HepG2 (cell line): ENCODE results near the gene MYO16. TPM values are rescaled to one million over a fixed set of nuclear protein-coding genes. Genes with fewer than 3 reads are reported as not detected.

Experiments used
- ATAC-seq: fragments of 200-7000 bp; cut with Tn5 transposase; 3 replicates; pipeline ENCODE4 v1.9.1; 2020; ENCODE audit warnings: mild to moderate bottlenecking, moderate library complexity
- BruUV-seq: library from RNA; stranded (reverse); fragments of 400-500 nt; replicated peaks from 2 replicates; lab custom pipeline; 2021; lab: Mats Ljungman, UMichigan
- CTCF ChIA-PET: fragments of 300-600 bp; formaldehyde crosslinking; extraction: SDS; loops from one replicate; lab custom pipeline; 2021; ENCODE audit warnings: low total read pairs, inconsistent platforms, low intra/inter-chr PET ratio; lab: Yijun Ruan, JAX
- POLR2A ChIA-PET: fragments of 350-600 bp; sonication (Branson Sonifier 250); formaldehyde crosslinking; loops from one replicate; lab custom pipeline; 2020; ENCODE audit warnings: antibody characterized with exemption, inconsistent platforms; lab: Yijun Ruan, JAX
- DNase-seq: peaks from one replicate; pipeline ENCODE4 v3.0.0-alpha.2; 2015; ENCODE audit warnings: low spot score
- FAIRE-seq: peaks from 3 replicates; lab custom pipeline; 2011; peaks lifted over from hg19 to GRCh38; lab: Jason Lieb, UNC
- H2AFZ ChIP-seq: one replicate; pipeline ENCODE4 v1.6.1; 2011; ENCODE audit warnings: low read length, inconsistent platforms
- H3K27ac ChIP-seq: fragments of 300-600 bp; 3 replicates; pipeline ENCODE4 v1.8.0; 2011; ENCODE audit warnings: mixed run types, mild to moderate bottlenecking, mixed read lengths, low read length, inconsistent platforms; ENCODE audit not compliant: insufficient read depth; ENCODE audit errors: extremely low read length
- H3K27me3 ChIP-seq, 2 experiments: fragments of 200-600 bp in 1 of 2; 2 replicates in 1 of 2; 3 replicates in 1 of 2; pipeline versions ENCODE4 v1.6.0 to v1.8.0; 2011; ENCODE audit warnings: low read length in 2 of 2, mild to moderate bottlenecking in 2 of 2, moderate library complexity in 2 of 2, inconsistent platforms in 1 of 2; ENCODE audit not compliant: insufficient read depth in 2 of 2, control insufficient read depth in 1 of 2
- H3K36me3 ChIP-seq, 2 experiments: fragments of 200-600 bp in 1 of 2; replicated peaks in 1 of 2; 2 replicates in 1 of 2; 3 replicates in 1 of 2; pipeline versions ENCODE4 v1.5.1 to v1.8.0; 2011; ENCODE audit warnings: low read length in 2 of 2, inconsistent platforms in 1 of 2; ENCODE audit not compliant: insufficient read depth in 2 of 2, control insufficient read depth in 1 of 2
- H3K4me1 ChIP-seq: 2 replicates; pipeline ENCODE4 v1.5.1; 2012; ENCODE audit warnings: low read length, inconsistent platforms; ENCODE audit not compliant: insufficient read depth
- H3K4me2 ChIP-seq: 2 replicates; pipeline ENCODE4 v1.6.0; 2011; ENCODE audit warnings: low read depth, low read length, inconsistent platforms
- H3K4me3 ChIP-seq, 3 experiments: fragments of 200-600 bp in 1 of 3; sonication (generic), shearing (Covaris generic) in 1 of 3; replicated peaks in 1 of 3; 2 replicates each; pipeline ENCODE4 v1.5.1; 2011 to 2016; ENCODE audit warnings: low read length in 3 of 3, inconsistent platforms in 2 of 3, low read depth in 2 of 3, mild to moderate bottlenecking in 2 of 3, control low read depth in 1 of 3, mixed read lengths in 1 of 3; ENCODE audit not compliant: insufficient read depth in 1 of 3
- H3K79me2 ChIP-seq: one replicate; pipeline ENCODE4 v1.6.1; 2011; ENCODE audit warnings: low read length, inconsistent platforms; ENCODE audit not compliant: insufficient read depth
- H3K9ac ChIP-seq: 2 replicates; pipeline ENCODE4 v1.6.0; 2011; ENCODE audit warnings: mild to moderate bottlenecking, low read depth, low read length, inconsistent platforms; ENCODE audit not compliant: insufficient read depth
- H3K9me3 ChIP-seq: 2 replicates; pipeline ENCODE4 v1.5.1; 2012; ENCODE audit warnings: mild to moderate bottlenecking, low read length
- H4K20me1 ChIP-seq: 2 replicates; pipeline ENCODE4 v1.6.0; 2011; ENCODE audit warnings: inconsistent platforms, mild to moderate bottlenecking, low read length, moderate library complexity; ENCODE audit not compliant: insufficient read depth
- CENPT ChIP-seq: sonication (generic); formaldehyde crosslinking; IDR thresholded peaks from 2 replicates; pipeline ENCODE4 v1.8.0; 2022; ENCODE audit warnings: low read depth, mild to moderate bottlenecking, moderate library complexity, missing genetic modification reagents
- ELF3 ChIP-seq: IDR thresholded peaks from 2 replicates; pipeline ENCODE4 v1.6.1; 2016; ENCODE audit warnings: missing genetic modification reagents, missing compliant biosample characterization
- ERF ChIP-seq: IDR thresholded peaks from 2 replicates; pipeline ENCODE4 v1.6.1; 2018; ENCODE audit warnings: missing biosample characterization, missing genetic modification reagents
- FOXP1 ChIP-seq, 2 experiments: fragments of 450-650 bp in 1 of 2; IDR thresholded peaks; 2 replicates each; pipeline ENCODE4 v1.6.1; 2017 to 2018; ENCODE audit warnings: antibody characterized with exemption in 1 of 2
- KMT2B ChIP-seq: IDR thresholded peaks from 2 replicates; pipeline ENCODE4 v1.6.1; 2016; ENCODE audit warnings: missing genetic modification reagents, missing compliant biosample characterization
- MTF1 ChIP-seq: sonication (generic); formaldehyde crosslinking; IDR thresholded peaks from 2 replicates; pipeline ENCODE4 v1.5.0; 2020; ENCODE audit warnings: missing genetic modification reagents
- NFRKB ChIP-seq: fragments of 450-650 bp; IDR thresholded peaks from 2 replicates; pipeline ENCODE4 v1.6.1; 2017
- NR2F1 ChIP-seq, 2 experiments: fragments of 450-650 bp in 1 of 2; formaldehyde crosslinking in 1 of 2; IDR thresholded peaks; 2 replicates each; pipeline versions ENCODE4 v1.5.0 to v1.6.1; 2016 to 2020; ENCODE audit warnings: mild to moderate bottlenecking in 1 of 2, missing compliant biosample characterization in 1 of 2, missing genetic modification reagents in 1 of 2, moderate library complexity in 1 of 2
- SIN3A ChIP-seq: IDR thresholded peaks from 2 replicates; pipeline ENCODE4 v1.6.1; 2011; ENCODE audit warnings: low read depth, mild to moderate bottlenecking, control low read depth, low read length, borderline replicate concordance
- SMAD9 ChIP-seq: sonication (generic); formaldehyde crosslinking; IDR thresholded peaks from 2 replicates; pipeline ENCODE4 v1.5.1; 2020; ENCODE audit warnings: mild to moderate bottlenecking, missing genetic modification reagents
- ZFP1 ChIP-seq: IDR thresholded peaks from 2 replicates; pipeline ENCODE4 v1.6.1; 2016
- ZNF558 ChIP-seq: sonication (generic); formaldehyde crosslinking; IDR thresholded peaks from 2 replicates; pipeline ENCODE4 v1.9.0; 2022; ENCODE audit warnings: mild to moderate bottlenecking, missing genetic modification reagents, borderline replicate concordance
- ZNF562 ChIP-seq: sonication (generic); formaldehyde crosslinking; IDR thresholded peaks from 2 replicates; pipeline ENCODE4 v1.8.0; 2022; ENCODE audit warnings: missing genetic modification reagents, borderline replicate concordance
- ZNF720 ChIP-seq: sonication (generic); formaldehyde crosslinking; IDR thresholded peaks from 2 replicates; pipeline ENCODE4 v1.4.0; 2020; ENCODE audit warnings: missing genetic modification reagents
- WGBS: methylation state at CpG from one replicate; pipeline ENCODE4 v1.1.6; 2017; ENCODE audit warnings: low lambda C conversion rate; 5-methylcytosine and 5-hydroxymethylcytosine counted together
- in situ Hi-C: cut with HindIII; loops from 2 replicates; pipeline ENCODE4 v1.10.0; 2017; ENCODE audit warnings: low pct_unique_long_range_greater_than_20kb; ENCODE audit not compliant: extremely low pct_ligation_motif_present
- intact Hi-C: fragments of 100-400 bp; cut with micrococcal nuclease; formaldehyde crosslinking; loops from one replicate; pipeline ENCODE4 v1.10.0; 2022; ENCODE audit not compliant: unreplicated experiment
- polyA plus RNA-seq, 8 experiments: library from polyadenylated mRNA; depleted of rRNA in 3 of 8; stranded (reverse) in 7 of 8; unstranded in 1 of 8; fragments of >200 nt; fragmentation: Illumina TruSeq in 4 of 8; extraction: Trizol in 4 of 8; gene quantifications; 2 replicates each; pipeline versions ENCODE4 v1.2.1 to v1.2.3, GENCODE V29; 2011 to 2016; ENCODE audit warnings: low read depth in 4 of 8, missing spikeins in 1 of 8, mixed read lengths in 1 of 8; ENCODE audit not compliant: insufficient read depth in 1 of 8
- total RNA-seq, 5 experiments: library from RNA; depleted of rRNA; stranded (reverse); fragments of >200 nt; fragmentation: Illumina TruSeq; extraction: Trizol; gene quantifications; 2 replicates each; pipeline ENCODE4 v1.2.3, GENCODE V29; 2016; ENCODE audit warnings: low read depth in 1 of 5
- TF ChIP-seq, protein P1 (sequence below): sonication (generic); formaldehyde crosslinking; IDR thresholded peaks from 2 replicates; pipeline ENCODE4 v1.5.1; 2020; ENCODE audit warnings: missing genetic modification reagents, mild to moderate bottlenecking, borderline replicate concordance
- TF ChIP-seq, protein P2 (sequence below): sonication (generic); formaldehyde crosslinking; IDR thresholded peaks from 2 replicates; pipeline ENCODE4 v1.5.0; 2020; ENCODE audit warnings: mild to moderate bottlenecking, missing genetic modification reagents
- TF ChIP-seq, protein P3 (sequence below): sonication (generic); formaldehyde crosslinking; IDR thresholded peaks from 2 replicates; pipeline ENCODE4 v1.9.0; 2022; ENCODE audit warnings: missing genetic modification reagents, mild to moderate bottlenecking, borderline replicate concordance
- TF ChIP-seq, protein P4 (sequence below): fragments of 450-650 bp; IDR thresholded peaks from 2 replicates; pipeline ENCODE4 v1.6.1; 2017; ENCODE audit warnings: mild to moderate bottlenecking

Gene MYO16
- total and polyA plus RNA-seq, 2 of the 13 experiments (the other 11 are each of a cell fraction or from before 2014, with no cell fraction given) = not detected

DNA sequence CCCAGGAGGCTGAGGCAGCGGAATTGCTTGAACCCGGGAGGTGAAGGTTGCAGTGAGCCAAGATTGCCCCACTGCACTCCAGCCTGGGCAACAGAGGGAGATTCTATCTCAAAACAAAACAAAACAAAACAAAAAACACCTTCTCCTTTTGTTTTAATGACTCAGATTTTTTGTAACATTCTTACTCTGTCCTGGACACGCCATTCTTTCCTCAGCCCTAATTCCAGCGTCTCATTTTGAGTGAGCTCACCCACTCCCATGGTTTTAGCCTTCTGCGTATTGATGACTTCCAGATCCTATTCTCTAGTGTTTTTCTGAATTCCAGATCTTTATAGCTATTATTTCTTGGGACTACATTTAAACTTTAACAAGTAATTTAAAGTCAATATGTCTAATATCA, 326.3 kb downstream of the MYO16 start:
- CTCF ChIA-PET = no interaction called here

More for the DNA sequence above, 326.3 kb downstream of the MYO16 start:
- Histone ChIP-seq H2AFZ (no peak overlapping the region), H3K9ac (no peak overlapping the region), H3K36me3 (no peaks in the 10 kb centered on the region), H3K4me2 (no peak overlapping the region), H3K27me3 (no peaks in the 10 kb centered on the region; a peak in 1 of 5 replicates), H3K4me1 (no peaks in the 10 kb centered on the region), H3K27ac (no peak overlapping the region), H3K79me2 (no peaks in the 10 kb centered on the region), H4K20me1 (no peaks in the 10 kb centered on the region), H3K4me3 (no peak overlapping the region), H3K9me3 (no peaks in the 10 kb centered on the region)
- no peak for FAIRE-seq
- no TSS peak for BruUV-seq
- WGBS = 64% methylated on average over 5 of the region's 5 CpGs
- DNase-seq = no peak
- TF ChIP-seq CENPT (CRISPR knock-in tag) (no peak), ZNF562 (CRISPR knock-in tag) (no peak), MTF1 (no peak), ELF3 (CRISPR knock-in tag) (no peak), NR2F1 (CRISPR knock-in tag; IDR thresholded peaks at IDR 0.05) (no peak), SIN3A (no peak), ZNF558 (CRISPR knock-in tag) (no peak), FOXP1 (IDR thresholded peaks at IDR 0.05) (no peak), FOXP1 (CRISPR knock-in tag; IDR thresholded peaks at IDR 0.05) (no peak), KMT2B (no peak), SMAD9 (CRISPR knock-in tag) (no peak), ERF (no peak), NFRKB (no peak), ZFP1 (no peak), ZNF720 (no peak)
- TF ChIP-seq, protein P1, sequence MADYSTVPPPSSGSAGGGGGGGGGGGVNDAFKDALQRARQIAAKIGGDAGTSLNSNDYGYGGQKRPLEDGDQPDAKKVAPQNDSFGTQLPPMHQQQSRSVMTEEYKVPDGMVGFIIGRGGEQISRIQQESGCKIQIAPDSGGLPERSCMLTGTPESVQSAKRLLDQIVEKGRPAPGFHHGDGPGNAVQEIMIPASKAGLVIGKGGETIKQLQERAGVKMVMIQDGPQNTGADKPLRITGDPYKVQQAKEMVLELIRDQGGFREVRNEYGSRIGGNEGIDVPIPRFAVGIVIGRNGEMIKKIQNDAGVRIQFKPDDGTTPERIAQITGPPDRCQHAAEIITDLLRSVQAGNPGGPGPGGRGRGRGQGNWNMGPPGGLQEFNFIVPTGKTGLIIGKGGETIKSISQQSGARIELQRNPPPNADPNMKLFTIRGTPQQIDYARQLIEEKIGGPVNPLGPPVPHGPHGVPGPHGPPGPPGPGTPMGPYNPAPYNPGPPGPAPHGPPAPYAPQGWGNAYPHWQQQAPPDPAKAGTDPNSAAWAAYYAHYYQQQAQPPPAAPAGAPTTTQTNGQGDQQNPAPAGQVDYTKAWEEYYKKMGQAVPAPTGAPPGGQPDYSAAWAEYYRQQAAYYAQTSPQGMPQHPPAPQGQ (CRISPR knock-in tag) = no peak
- TF ChIP-seq, protein P2, sequence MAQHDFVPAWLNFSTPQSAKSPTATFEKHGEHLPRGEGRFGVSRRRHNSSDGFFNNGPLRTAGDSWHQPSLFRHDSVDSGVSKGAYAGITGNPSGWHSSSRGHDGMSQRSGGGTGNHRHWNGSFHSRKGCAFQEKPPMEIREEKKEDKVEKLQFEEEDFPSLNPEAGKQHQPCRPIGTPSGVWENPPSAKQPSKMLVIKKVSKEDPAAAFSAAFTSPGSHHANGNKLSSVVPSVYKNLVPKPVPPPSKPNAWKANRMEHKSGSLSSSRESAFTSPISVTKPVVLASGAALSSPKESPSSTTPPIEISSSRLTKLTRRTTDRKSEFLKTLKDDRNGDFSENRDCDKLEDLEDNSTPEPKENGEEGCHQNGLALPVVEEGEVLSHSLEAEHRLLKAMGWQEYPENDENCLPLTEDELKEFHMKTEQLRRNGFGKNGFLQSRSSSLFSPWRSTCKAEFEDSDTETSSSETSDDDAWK (CRISPR knock-in tag) = no peak
- TF ChIP-seq, protein P3, sequence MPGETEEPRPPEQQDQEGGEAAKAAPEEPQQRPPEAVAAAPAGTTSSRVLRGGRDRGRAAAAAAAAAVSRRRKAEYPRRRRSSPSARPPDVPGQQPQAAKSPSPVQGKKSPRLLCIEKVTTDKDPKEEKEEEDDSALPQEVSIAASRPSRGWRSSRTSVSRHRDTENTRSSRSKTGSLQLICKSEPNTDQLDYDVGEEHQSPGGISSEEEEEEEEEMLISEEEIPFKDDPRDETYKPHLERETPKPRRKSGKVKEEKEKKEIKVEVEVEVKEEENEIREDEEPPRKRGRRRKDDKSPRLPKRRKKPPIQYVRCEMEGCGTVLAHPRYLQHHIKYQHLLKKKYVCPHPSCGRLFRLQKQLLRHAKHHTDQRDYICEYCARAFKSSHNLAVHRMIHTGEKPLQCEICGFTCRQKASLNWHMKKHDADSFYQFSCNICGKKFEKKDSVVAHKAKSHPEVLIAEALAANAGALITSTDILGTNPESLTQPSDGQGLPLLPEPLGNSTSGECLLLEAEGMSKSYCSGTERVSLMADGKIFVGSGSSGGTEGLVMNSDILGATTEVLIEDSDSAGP (CRISPR knock-in tag) = no peak
- TF ChIP-seq, protein P4, sequence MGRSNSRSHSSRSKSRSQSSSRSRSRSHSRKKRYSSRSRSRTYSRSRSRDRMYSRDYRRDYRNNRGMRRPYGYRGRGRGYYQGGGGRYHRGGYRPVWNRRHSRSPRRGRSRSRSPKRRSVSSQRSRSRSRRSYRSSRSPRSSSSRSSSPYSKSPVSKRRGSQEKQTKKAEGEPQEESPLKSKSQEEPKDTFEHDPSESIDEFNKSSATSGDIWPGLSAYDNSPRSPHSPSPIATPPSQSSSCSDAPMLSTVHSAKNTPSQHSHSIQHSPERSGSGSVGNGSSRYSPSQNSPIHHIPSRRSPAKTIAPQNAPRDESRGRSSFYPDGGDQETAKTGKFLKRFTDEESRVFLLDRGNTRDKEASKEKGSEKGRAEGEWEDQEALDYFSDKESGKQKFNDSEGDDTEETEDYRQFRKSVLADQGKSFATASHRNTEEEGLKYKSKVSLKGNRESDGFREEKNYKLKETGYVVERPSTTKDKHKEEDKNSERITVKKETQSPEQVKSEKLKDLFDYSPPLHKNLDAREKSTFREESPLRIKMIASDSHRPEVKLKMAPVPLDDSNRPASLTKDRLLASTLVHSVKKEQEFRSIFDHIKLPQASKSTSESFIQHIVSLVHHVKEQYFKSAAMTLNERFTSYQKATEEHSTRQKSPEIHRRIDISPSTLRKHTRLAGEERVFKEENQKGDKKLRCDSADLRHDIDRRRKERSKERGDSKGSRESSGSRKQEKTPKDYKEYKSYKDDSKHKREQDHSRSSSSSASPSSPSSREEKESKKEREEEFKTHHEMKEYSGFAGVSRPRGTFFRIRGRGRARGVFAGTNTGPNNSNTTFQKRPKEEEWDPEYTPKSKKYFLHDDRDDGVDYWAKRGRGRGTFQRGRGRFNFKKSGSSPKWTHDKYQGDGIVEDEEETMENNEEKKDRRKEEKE = no peak
- intact Hi-C loops (no loop called here), in situ Hi-C loops (loop anchor here (25.0 kb wide), 2 partner anchors 832 to 1457 kb away; partner anchors contain the start of gene IRS2)
- POLR2A ChIA-PET = no interaction called here
- no peak for ATAC-seq
